RWPE1 (cell line): ENCODE data around the gene SLC39A11.

ENCODE experiments used
- CTCF ChIA-PET: fragments of 350-600 bp; sonication (Branson Sonifier 250); formaldehyde crosslinking; extraction: SDS; loops from one replicate; lab custom pipeline; 2021; lab: Yijun Ruan, JAX
- POLR2A ChIA-PET: fragments of 400-600 bp; formaldehyde crosslinking; extraction: SDS; loops from one replicate; lab custom pipeline; 2020; ENCODE audit warnings: antibody characterized with exemption; ENCODE audit not compliant: low non-redundant PET; lab: Yijun Ruan, JAX
- DNase-seq: peaks from one replicate; pipeline ENCODE4 v3.0.0; 2012; ENCODE audit warnings: low spot score
- H3K27ac ChIP-seq: fragments of 450-650 bp; 2 replicates; pipeline ENCODE4 v1.5.1; 2017
- TF ChIP-seq, protein P1 (sequence below): fragments of 450-650 bp; conservative IDR thresholded peaks from 2 replicates; pipeline ENCODE4 v1.5.1; 2017; ENCODE audit warnings: low read depth, mild to moderate bottlenecking

Gene SLC39A11

DNA sequence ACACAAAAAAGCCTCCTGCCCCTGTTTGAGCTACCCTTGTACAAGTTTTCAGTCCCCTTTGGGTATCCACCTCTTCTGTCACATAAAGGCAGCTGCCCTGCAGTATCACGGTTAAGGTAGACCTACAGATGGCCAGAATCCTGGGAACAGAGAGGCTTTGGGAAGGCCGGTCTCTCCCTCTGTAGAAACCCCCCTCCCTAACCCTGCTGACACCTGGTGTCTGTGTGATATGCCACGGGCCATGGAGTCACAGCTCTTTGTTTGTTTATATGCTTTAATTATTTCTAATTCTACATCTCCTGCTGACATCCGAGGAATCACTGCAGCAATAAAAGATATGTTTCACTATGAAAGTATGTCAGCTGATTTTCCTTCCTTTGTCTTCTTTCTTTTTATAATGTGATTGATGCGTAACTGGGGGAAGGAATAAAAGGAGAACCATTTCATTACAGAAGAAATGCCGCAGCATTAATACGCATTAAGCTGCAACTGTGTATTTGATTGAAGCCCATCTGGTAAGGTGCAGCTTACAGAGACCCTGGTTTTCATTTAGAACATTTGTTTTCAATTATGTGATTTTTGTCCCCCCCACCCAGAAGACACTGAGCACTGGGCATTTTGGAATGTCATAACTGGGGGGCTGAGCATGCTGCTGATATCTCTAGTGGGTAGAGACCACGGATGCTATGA, 142.1 kb downstream of the SLC39A11 start:
- ChIA-PET CTCF (interaction anchor here (0.6 kb wide), 1 partner anchor 50 kb away, joined by 3 read pairs; no protein-coding TSS in a partner anchor), POLR2A (no interaction called here)
- no peak overlapping the region for H3K27ac ChIP-seq
- TF ChIP-seq, protein P1, sequence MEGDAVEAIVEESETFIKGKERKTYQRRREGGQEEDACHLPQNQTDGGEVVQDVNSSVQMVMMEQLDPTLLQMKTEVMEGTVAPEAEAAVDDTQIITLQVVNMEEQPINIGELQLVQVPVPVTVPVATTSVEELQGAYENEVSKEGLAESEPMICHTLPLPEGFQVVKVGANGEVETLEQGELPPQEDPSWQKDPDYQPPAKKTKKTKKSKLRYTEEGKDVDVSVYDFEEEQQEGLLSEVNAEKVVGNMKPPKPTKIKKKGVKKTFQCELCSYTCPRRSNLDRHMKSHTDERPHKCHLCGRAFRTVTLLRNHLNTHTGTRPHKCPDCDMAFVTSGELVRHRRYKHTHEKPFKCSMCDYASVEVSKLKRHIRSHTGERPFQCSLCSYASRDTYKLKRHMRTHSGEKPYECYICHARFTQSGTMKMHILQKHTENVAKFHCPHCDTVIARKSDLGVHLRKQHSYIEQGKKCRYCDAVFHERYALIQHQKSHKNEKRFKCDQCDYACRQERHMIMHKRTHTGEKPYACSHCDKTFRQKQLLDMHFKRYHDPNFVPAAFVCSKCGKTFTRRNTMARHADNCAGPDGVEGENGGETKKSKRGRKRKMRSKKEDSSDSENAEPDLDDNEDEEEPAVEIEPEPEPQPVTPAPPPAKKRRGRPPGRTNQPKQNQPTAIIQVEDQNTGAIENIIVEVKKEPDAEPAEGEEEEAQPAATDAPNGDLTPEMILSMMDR: no peak
- no peak for DNase-seq

DNA sequence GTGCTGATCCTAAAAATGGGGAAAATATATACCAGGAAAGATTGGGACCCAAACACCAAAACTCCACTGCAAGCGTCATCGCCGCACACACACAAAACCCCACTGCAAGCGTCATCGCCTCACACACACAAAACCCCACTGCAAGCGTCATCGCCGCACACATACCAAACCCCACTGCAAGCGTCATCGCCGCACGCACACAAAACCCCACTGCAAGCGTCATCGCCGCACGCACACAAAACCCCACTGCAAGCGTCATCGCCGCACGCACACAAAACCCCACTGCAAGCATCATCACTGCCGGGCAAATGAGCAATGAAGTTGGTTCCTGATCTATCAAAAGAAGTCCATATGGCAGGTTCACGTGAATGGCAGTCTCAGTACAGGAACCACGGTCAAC, 144.4 kb downstream of the SLC39A11 start:
- ChIA-PET POLR2A (no interaction called here), CTCF (no interaction called here)
- H3K27ac ChIP-seq: no peak overlapping the region
- DNase-seq: no peak
- TF ChIP-seq, protein P1: no peak

DNA sequence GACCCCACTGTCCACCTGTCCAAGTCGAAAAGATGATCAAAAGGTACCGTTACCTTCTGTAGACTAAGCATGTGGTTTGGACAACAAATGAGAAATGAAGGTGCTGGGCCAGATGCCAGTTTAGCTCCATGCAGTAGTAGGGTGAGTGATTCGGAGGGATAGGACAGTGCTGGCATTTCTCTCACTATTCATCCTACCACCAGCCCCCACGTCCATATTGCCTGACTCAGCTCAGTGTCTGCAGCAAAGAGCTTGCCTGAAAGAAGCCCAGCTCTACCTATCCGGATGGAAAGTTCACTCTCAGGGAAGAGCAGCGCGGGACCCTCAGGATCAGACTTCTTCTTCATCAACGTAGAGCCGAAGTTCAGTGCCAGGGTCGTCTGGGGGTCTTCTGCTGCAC, 145.0 kb downstream of the SLC39A11 start:
- CTCF ChIA-PET: no interaction called here
- TF ChIP-seq, protein P1: no peak
- no peak overlapping the region for H3K27ac ChIP-seq
- POLR2A ChIA-PET: no interaction called here
- DNase-seq: no peak

DNA sequence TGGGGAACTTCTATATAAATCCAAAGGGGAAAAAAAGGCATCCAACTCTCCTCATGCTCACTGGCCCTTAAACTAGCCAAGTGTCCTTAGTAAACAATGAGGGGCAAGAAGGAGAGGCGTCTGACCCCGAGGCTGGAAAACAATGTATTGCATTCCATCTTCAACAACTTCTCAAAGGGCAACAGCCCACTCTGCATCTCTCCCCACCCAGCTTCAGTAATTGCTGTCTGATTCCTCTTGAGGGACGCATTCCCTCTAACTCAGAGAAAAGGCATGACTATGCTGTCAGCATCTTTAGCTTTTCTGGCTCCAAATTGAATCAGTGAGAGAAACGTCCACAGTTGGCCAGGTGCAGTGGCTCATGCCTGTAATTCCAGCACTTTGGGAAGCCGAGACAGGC, 145.8 kb downstream of the SLC39A11 start:
- ChIA-PET CTCF (interaction anchor here (0.6 kb wide), 1 partner anchor 237 kb away, joined by 5 read pairs; no protein-coding TSS in a partner anchor), POLR2A (no interaction called here)
- DNase-seq: no peak
- H3K27ac ChIP-seq: no peak overlapping the region
- TF ChIP-seq, protein P1: no peak

DNA sequence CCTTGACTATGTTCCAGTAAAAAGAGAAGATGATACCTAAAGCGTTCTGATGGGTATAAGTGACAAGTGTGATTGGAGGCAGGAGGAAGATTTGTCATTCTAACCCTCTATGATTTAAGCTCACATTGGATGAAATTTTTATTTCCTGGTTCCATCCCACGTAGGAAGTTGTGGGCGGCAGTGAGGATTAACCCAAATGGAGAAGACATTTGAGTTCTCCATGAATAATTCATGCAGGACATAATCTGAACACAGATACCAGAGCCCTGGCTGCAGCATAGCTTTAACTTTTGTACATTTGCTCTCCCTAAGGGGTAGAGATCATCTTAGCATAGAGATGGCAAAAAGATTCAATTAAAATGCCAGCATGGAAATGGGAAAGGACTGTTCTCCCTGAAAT, 146.3 kb downstream of the SLC39A11 start:
- TF ChIP-seq, protein P1: no peak
- CTCF ChIA-PET: interaction anchor here (0.6 kb wide), 1 partner anchor 238 kb away, joined by 5 read pairs; no protein-coding TSS in a partner anchor
- H3K27ac ChIP-seq: no peak overlapping the region
- DNase-seq: no peak
- POLR2A ChIA-PET: no interaction called here

DNA sequence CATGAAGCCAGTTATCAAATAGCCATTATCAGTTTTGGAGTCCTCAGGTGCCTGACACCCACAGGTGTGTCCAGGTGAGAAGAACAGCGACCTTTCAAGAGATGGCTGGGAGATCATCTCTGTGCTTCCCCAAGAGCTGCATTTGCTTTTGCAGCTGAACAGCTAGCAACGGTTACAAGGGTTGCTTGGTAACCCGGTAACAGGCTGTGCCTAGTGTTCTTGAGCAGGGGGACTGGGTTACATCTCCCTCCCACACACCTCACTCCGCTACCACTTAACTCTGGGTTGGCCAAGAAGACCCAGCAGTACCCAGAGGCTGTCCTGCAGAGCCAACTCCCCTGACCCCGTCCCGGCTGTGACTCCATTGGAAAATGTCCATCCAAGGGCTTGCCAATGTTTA, 147.0 kb downstream of the SLC39A11 start:
- ChIA-PET CTCF (no interaction called here), POLR2A (no interaction called here)
- H3K27ac ChIP-seq: no peak overlapping the region
- DNase-seq: no peak
- TF ChIP-seq, protein P1: no peak
